GM18499 (cell line): ENCODE results near the gene ITGA2B.
"Not testable (repeated sequence)": the region's sequence is repeated elsewhere in the genome, so short reads cannot be mapped to it uniquely, and the experiment has no call there.

ENCODE experiments used
- ATAC-seq: cut with Tn5 transposase; IDR thresholded peaks from one replicate; pipeline ENCODE4 v1.9.1; 2021; ENCODE audit warnings: moderate number of reproducible peaks; ENCODE audit not compliant: insufficient read depth, unreplicated experiment

ITGA2B gene

DNA sequence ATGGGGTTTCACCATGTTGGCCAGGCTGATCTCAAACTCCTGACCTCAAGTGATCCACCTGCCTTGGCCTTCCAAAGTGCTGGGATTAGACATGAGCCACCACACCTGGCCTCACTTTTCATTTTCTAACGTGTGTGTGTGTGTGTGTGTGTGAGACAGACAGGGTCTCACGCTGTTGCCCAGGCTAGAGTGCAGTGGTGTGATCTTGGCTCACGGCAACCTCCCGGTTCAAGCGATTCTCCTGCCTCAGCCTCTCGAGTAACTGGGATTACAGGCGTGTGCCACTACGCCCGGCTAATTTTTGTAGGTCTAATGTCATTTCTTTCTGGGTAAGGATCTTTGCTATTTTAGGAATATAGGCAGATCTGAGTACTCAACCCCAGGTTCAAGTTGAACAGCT lies 4.7 kb upstream of the ITGA2B start:
- not testable (repeated sequence) for ATAC-seq

DNA sequence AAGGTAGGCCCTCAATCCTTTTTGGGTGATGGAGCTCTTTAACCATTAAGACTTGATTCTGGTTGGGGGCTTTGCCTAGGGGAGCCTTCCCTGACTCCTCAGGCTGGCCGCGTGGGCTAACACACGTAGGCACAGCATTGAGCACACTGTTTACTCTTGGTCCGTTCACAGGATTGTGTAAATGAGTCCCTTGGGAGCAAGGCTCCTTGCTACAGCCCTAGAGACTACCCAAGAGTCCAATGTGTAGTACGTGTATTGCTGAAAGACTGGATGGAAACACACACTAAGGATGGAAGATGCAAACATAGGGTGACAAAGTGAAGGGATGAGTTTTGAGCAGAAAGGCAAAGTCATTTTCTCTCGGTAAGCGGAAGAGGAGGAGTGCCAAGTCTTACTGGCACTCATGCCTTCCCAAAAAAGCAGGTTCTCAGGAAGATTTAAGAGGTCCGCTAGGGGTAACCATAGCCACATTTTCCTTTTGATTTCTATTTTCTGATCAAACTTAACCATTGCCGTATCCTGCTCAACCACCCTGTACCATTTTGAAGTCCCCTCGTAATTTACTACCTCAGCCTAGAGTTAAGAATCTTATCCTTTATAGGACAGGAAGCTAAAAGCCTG lies 911 bp upstream of the ITGA2B start:
- ATAC-seq = no peak

DNA sequence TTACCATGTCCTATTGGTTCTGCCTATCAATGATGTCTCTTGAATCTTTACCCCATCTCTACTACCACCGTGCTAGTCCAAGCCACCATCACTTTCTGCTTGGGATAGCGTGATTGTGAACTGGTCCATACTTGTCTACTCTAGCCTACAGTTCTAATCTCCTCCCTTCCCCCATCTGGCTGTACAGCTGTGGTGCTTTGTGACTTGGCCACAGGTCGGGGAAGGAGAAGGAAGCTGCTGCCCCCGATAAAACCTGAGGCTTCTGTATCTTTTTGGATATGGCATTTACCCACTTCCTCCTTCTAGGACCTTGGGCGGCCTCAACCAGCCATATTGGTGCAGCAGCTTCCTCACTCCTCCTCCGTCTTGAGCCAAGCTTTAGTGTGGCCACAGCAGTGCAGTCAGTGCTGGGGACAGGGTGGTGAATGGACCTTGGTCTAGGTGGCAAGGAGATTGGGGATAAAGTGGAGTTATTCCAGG lies 314 bp upstream of the ITGA2B start:
- ATAC-seq = no peak

DNA sequence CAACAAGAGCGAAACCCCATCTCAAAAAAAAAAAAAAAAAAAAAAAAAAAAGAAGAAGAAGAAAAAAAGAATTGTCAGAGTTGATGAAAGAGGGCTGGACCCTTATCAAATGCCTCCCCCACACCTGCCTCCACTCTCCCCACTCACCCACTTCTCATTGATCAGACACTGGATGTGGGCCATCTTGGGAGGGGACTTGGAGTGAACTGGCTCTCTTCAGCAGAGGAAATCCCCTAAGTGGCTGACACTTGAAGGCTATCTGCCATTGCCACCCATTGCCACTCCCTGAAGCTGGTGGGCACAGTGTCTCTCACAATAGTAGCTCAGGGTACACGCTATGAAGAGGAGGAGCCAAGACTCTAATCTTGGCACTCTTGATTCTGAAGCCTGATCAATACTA lies 1.6 kb downstream of the ITGA2B start:
- no peak for ATAC-seq

DNA sequence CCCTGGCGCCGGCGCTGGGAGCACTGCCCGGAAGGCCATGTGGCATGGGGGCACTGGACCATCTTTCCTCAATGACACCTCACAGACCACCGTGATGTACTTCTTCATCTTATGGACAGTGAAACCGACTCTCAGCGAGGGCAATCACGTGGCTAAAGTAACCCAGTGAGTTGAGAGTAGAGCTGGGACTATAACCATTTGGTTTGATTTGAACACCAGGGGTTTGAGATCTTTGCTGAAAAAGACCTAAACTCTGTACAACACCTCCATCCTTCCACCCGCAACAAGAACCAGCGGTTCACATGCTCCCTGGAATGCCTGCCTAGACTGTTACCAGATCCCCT lies 3.3 kb downstream of the ITGA2B start:
- no peak for ATAC-seq

DNA sequence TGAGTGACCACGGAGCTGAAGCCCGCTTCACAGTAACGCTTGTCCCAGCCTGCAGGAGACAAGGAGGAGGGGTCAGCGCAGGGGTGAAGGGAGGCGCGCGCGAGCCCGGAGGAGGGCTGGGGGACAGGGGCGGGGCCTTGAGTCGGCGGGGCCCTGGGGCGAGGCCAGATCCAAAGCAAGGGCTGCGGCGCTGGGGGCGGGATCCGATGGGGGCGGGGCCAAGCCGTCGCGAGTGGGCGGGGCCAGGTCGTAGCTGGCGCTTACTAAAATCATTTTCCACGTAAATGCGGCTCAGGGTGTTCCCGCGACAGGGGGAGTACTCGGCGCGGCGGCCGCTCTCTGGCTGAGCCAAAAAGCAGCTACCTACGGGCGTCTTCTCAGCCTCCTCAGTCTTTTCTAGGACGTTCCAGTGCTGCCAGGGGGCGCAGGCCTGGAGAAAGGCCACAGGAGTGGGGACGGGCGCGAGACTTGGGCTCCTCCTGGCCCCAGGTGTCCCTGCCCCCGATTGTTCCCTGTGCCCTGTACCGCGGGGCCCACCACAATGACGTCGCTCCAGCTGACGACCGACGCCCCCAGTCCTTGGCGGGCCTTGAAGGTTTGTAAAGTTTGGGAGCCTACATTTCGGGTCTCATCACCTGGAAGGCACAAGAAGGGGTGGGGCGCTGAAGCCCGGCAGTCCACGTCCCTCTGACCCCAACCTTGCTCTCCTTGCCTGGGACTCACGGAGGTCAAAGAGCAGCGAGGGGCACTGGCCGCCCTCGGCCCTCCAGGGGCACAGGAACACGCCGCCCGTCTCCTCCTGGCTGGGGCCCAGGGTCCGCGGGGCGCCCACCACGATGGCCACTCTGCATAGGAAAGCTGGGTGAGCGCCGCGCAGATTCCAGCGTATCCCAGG lies 3.9 kb downstream of the ITGA2B start:
- no peak for ATAC-seq

DNA sequence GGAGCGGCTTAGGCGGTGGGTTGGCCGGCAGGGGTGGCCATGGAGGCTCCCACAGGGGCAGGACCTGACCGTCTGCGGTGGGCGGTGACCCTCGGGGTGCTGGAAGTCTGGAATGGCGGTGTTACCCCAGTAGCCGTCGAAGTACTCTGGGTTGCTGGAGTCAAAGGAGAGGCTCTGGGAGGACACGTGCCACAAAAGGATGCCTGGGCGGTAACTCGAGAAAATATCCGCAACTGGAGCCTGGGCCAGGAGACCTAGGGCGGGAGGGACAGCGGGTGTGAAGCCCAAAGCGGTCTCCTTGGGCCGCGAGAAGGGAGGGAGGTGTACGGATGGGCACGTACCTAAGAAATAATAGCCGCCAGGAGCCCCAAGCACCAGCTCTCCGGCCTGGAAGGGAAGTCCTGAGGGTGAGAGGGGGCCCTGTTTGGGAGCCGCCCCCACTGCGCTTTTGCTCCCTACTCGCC lies 4.6 kb downstream of the ITGA2B start:
- ATAC-seq = no peak

DNA sequence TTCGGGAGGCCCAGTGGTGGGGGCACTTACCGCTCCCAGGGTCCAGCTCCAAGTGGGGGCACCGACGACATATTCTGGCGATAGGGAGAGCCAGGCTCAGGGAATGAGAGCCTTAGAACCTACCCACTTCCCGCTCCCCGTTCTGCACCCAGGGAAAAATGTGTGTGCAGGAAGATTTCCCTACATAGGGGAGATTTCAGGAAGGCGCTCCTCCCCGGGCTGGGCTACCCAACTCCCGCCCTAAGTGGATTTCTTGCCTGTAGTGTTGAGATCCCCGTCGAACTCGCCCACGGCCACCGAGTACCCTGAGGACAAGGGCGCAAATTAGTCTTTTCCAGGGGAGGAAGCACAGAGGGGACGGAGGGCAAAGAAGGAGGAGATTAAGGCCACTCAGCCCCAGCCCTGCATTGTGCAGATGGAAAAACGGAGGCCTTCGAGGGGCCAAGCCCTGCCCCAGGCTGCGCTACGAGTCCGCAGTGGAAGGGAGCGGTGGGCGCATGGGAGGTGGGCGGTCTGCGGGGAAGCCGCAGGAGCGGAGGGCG lies 5.1 kb downstream of the ITGA2B start:
- no peak for ATAC-seq

DNA sequence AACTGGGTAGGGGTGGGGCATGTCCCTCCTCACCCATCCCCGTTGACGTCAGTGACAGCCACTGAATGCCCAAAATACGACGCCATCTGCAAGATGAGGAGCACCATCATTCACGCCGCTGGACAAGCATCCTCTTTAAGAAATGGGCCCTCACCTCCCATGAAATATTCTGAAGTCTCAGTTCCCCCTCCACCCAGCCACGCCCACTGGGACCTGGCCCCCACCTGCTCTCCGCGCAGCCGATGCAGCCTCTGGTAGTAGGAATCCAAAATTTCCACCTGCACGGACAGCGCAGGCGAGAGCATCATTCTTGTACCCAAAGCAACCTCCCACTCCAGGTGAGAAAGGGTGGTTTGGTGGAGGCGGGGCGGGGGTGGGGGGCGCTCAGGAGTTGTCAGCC lies 5.6 kb downstream of the ITGA2B start:
- no peak for ATAC-seq

DNA sequence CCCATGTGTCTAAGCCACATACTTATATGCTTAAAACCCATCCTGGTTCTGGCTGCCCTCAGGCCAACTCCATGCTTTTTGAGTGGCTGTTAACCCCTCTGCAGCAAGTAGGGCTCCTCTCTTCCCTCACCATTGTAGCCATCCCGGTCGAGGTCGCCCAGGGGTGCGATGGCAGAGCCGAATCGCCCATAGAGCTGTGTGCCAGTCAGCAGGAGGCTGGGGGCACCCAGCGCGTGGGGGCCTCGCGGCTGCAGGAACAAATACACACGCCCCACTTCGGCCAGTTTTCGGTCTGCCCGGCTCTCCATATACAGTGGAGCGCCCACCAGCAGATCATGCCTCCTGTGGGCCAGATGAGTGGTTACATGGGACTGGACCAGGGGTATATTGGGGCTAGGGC lies 6.1 kb downstream of the ITGA2B start:
- no peak for ATAC-seq

DNA sequence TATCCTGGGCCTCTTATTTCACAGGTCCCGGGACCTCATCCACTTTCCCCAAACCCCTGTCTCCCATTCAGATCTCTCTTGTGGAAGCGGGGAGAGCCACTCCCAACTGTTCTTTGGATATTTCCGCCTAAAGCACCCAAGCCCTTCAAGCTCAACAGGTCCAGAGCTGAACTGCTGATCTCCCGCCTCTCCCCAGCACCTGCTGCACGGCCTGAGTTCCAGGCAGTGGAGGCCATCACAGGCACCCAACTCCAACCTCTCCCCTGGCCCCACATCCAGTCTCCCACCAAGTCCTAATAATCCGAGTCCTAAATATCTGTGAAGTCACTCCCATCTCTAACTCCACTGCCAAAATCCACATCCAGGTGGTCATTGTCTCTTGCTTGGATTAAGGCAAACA lies 6.5 kb downstream of the ITGA2B start:
- ATAC-seq = no peak

DNA sequence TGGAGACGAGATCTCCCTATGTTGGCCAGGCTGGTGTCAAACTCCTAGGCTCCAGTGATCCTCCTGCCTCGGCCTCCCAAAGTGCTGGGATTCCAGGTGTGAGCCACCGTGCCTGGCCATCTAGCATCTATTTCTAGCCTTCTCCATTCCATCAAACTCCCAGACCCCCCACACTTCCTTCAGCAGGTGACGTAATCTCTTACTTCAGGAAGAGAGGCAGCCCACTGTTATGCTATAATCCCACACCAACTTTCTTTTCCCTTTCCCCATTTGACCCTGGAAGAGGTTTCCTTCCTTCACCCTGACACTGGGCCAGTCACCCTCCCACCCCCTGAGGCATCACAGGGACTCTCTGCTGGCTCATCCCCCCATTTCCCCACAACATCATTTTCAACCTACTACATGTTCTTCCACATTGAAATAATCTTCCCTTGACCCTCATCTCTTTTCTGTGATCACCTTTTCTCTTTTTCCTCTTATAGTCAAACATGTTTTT lies 7.6 kb downstream of the ITGA2B start:
- no peak for ATAC-seq

DNA sequence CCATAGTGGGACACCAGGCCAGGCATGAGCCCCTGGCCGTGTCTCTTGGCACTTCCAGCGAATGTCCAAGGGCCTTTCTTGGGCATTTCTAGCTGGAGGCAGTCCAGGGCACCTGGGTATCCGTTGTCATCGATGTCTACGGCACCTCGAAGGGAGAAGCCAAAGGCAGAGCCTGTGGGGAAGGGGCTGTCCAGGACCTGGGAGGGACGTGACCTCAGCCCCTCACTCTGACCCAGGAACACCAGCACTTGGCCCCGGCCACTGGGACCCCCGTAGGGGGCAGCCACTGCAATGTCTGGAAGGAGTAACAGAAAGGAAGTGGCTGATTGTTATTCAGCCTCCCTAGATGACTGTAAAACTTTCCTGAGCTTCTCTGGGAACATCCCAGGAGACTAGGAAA lies 8.7 kb downstream of the ITGA2B start:
- no peak for ATAC-seq

DNA sequence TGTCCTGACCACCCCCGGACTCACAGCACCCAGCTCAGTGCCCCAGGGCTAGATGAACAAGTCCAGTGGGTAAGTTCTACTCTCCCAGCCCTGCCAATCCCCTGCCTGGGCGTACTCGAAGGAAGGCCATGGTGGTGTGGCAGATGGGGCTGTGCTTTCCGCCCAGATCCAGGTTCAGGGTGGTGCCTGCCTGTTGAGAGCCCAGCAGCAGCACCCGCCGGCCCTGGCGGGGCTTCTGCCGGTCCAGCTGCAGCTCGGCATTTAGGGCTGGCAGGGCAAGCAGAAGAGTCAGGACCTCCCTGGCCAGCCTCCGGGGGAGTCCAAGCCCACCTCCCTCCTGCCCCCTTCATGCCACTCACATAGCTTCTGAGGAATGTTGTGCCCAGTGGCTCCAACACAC lies 9.6 kb downstream of the ITGA2B start:
- ATAC-seq = no peak

DNA sequence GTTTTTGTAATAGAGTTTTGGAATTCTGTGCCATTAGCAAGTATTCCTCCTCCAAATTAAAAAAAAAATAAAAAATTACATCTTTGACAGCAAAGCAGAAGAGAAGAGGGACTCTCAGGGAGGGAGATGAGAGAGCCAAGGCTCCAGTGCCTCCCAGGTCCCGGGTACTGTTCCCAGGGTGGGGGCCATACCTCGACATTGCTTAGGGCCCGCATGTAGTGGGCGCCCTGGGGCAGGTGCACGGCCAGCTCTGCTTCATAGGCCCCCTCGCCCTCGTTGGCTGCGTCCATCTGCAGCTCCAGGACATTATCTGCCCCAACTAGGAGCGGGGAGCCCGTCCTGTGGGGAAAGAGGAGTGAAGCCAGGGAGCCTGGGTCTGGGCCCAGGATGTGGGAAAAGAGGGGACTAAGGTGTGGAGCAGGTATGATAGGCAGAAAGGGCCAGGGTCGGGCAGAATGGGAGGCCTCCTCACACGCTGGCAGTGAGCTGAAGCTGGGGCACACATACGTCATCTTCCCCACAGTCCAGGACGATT lies 11.2 kb downstream of the ITGA2B start:
- no peak for ATAC-seq

DNA sequence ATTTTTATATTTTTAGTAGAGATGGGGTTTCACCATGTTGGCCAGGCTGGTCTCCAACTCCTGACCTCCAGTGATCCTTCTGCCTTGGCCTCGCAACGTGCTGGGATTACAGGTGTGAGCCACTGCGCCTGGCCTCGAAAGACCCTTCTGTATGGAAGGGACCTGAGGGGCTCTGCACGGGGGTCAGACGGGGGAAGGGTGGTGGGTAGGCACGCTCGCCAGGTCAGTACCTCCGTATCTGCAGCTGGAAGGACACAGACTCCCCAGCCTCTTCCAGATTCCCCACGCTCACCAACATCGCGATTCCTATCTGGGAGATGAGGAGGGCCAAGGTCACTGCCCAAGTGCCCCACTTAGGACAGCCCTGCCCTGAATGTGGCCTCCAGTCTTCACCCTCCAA lies 12.7 kb downstream of the ITGA2B start:
- no peak for ATAC-seq

DNA sequence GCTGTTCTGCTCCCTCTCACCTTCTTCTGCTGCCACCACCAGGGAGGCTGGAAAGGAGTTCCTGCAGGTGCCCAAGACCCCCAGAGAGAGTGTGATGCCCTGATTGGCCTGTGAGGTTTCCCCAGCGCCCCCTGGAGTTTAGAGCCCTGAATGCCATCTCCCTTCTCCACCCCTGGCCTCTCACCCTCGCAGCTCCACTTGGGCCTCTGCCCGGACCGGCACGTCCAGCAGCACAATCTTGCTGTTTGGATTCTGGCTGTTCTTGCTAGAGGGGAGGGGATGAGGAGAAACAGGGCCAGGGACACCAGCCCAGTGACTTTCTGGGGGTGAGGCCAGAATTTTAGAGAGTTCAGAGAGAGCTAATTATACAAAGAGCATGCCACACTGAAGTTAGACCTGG lies 13.3 kb downstream of the ITGA2B start:
- ATAC-seq = no peak

DNA sequence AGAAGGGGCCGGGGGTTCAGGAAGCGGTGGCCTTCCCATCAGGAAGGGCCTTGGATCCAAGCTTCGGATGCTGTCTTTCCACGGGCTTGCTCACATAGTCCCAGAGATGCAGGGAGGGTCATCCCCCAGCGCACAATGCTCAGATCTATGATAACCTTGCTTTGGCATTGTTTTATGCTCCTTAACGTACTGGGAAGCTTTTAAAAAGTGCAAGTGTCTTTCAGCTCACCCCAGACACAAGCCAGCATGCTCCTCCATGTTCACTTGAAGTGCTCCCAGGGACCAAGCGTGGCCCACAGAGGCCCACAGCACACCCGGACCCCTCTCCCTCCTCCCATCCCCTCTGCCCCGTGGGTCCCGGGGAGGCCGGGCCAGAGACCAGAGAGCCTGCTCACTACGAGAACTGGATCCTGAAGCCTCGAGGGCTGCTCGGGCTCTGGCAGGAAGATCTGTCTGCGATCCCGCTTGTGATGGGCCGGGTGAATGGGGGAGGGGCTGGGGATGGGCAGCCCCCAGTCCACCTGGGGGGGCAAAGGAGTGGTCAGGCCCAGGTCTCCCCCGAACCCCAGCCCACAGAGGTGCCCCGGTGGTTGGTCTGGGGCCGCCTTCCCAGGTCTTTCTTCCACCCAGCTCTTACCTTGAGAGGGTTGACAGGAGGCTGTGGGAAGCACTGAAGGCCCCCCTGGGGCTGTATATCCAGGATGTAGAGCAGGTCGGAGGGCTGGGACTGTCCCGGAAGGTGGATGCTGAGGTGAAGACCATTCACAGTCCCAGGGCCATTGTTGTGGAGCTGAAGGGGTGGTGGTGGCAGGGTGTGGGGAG lies 14.0 kb downstream of the ITGA2B start:
- ATAC-seq = no peak

DNA sequence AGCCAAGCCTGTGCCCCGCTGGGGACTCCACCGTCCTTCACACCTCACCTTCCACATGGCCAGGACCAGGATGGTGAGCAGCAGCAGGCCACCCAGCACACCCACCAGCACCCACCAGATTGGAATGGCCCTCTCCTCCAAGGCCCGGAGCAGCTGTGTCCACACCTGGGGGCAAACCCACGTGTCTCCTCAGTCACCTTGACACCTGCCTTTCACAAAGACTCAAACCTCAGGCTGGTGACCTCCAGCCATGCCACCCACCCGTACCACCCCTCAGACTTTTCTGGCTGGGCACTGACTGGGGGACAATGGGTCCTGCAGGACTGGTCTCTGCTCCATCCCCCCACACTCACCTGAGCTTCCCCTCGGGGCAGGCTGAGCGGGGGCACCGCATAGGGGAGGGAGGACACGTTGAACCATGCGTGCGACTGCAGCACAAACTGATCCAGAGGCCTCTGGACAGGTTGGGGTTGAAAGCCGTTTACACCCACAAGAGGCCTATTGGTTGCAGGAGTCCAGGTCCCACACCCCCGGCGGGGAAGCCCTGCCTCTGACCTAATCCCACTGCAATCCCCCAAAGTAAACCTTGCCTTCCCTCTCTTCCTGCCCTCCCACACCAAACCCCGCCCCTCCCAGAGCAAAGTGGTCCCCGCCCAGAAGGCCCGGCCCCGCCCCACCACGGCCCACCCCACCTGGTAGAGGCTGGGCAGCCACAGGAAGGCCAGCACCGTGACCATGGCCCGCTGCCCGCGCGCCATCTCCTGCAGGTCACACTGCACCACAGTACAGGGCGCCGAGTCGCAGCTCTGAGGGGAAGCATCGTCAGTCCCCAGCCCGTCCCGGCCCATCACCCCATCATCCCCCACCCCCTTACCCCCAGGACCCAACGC lies 14.9 kb downstream of the ITGA2B start:
- no peak for ATAC-seq
